Stimulated activated CD4-positive, alpha-beta T cell treated with anti-CD3 and anti-CD28 coated beads, TNF-alpha, amount 100 ng/mL, for 24 hours (primary cell): ENCODE measurements around the gene OR10A3.

Experiments
- DNase-seq, 3 experiments: peaks; one replicate each; pipeline ENCODE4 v3.0.0-alpha.2; 2020; ENCODE audit warnings: low read depth in 3 of 3

OR10A3 gene

DNA sequence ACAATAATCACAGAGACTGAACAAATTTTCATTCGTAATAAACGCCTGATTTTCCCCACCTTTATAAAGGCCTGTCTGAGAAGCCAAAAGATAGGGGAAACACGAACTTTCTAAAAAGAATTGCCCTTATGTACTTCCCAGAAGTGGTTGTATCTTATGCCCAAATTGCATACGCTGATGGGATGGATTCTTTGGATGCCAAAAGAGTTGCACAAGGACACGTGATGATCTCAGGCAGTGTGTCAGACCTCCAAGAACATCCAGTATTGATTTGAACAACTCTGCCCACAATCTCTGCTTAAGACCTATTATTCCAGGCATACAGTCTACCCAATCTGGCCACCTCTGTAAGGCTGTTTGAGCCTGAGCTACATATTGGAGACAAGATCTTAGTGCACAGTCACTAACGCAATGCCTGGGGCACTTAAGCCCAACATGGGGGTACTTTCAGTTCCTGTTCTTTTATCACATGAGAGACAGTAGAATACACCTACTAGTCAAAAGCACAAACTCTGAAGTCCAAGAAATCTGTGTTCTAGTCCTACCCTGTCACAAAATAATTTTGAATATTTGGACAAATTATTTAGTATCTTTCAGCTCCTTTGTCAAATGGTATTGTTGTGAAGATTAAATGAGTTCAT lies 49.3 kb downstream of the OR10A3 start:
- no peak for DNase-seq

DNA sequence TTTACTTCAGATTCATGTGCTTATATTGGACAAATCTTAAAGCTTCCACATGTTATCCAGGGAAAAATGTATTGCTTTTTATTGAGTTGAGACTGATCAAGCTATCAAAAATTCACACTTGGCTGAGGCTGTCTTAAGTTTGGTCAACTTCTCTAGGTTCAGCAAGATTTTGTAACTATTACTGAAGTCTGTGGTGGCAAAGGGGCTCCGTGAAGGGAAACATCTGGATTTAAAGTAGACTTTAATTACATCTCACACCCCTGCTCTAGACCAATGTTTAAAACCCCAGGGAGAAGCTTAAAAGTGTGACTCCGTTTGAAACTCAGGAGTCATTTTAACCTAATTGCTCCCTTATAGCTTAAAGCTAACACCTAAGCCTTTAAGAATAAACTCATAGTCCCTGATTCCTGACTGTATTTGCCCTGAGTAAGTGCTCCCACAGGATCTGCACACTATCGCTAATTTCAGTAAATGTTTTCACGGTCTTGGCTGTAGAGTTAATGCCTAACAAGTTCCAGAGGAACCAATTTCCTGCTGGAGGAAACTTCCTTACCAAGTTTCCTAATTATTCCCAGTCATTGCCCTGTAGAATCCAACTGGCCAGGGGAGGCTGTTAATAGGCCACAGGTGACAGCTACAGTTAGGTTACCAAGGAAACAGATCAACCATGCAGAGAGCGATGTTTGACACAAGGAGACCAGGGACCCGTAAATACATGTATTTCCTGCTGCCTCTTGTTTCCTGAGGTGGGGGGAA lies 50.9 kb downstream of the OR10A3 start:
- no peak for DNase-seq

DNA sequence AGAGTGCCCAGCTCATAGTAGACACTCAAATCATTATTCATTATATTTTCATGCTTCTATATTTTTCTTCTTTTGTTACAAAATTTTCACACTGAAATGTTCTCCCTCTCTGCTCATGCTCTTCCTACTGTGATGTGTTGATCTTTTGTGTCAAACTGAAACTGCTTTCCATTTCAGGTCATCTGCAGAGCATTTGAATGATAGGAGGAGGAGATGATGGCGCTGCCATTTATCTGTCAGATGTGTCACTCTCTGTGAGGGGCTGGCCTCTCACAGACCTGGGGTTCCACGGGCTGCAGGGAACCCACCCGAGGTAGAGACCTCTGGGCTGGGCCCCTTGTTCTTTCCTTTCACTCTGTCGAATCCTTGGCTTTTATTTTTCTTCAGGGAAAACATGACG lies 51.5 kb downstream of the OR10A3 start:
- DNase-seq, result no peak
